Muscle layer of colon (tissue), 2 donors: ENCODE measurements around the gene PLB1.
"Not testable (repeated sequence)": the region's sequence is repeated elsewhere in the genome, so short reads cannot be mapped to it uniquely, and the experiment has no call there.

ENCODE experiments used
- H3K27ac ChIP-seq: one replicate; pipeline ENCODE4 v1.7.0; 2013; ENCODE audit warnings: low read depth, mild to moderate bottlenecking, low read length, moderate library complexity
- H3K27me3 ChIP-seq, 2 donors: one replicate each; pipeline ENCODE4 v1.7.0; 2013; ENCODE audit warnings: low read length in 2 of 2, mild to moderate bottlenecking in 2 of 2; ENCODE audit not compliant: insufficient read depth in 2 of 2, control insufficient read depth in 1 of 2
- H3K36me3 ChIP-seq: one replicate; pipeline ENCODE4 v1.7.0; 2013; ENCODE audit warnings: mild to moderate bottlenecking, low read length; ENCODE audit not compliant: insufficient read depth
- H3K4me1 ChIP-seq: one replicate; pipeline ENCODE4 v1.7.0; 2013; ENCODE audit warnings: mild to moderate bottlenecking, low read length; ENCODE audit not compliant: insufficient read depth
- H3K4me3 ChIP-seq, 2 donors: one replicate each; pipeline ENCODE4 v1.7.0; 2013; ENCODE audit warnings: low read length in 2 of 2, low read depth in 1 of 2, mild to moderate bottlenecking in 1 of 2, moderate library complexity in 1 of 2
- H3K9ac ChIP-seq: one replicate; pipeline ENCODE4 v1.7.0; 2013; ENCODE audit warnings: low read length
- H3K9me3 ChIP-seq: one replicate; pipeline ENCODE4 v1.7.0; 2013; ENCODE audit warnings: mild to moderate bottlenecking, low read length
- donor health status: abdominal sarcoma.
- donor health status: Adenocarcinoma of cecum.

The PLB1 gene

DNA sequence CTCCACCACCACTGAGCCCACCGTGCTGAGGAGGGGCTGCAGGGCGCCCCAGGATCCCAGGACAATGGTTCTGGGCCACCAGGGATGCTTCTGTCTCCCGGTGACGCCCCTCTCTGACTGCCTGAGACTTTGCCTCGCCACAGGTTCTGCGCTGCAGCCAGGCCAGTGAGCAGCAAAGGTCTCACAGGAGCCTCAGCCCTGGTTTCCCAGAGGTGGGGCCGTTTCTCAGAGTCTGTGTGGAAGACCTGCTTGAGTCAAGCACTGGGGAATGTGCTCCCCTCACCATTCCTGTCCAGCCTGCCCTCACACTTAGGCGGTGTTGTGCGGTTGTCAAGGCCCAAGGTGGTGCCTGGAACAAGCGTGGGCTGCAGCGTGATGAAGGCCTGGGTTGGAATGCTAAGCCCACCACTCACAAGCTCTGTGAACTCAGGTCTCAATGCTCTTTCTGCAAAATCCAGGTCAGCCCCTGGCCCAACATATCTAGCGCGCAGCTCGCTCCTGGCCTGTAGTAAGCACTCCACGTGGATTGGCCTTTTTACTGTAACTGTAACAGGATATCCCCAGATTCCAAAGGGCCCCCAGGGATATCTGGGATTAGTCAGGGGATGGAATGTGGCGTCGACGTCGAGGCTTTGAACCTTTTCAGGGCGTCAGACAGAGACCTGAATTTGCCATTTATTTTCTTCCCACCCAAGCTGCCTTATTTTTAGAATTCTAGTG, 47.6 kb downstream of the PLB1 start:
- Histone ChIP-seq H3K4me3 (no peak overlapping the region), H3K9ac (no peak overlapping the region), H3K27me3 (no peaks in the 10 kb centered on the region), H3K9me3 (no peaks in the 10 kb centered on the region), H3K4me1 (no peaks in the 10 kb centered on the region), H3K36me3 (no peaks in the 10 kb centered on the region), H3K27ac (no peak overlapping the region)

GRCh38 chr2:28544036-28544346, 48.1 kb downstream of the PLB1 start:
- H3K4me3 ChIP-seq: no peak overlapping the region
- no peaks in the 10 kb centered on the region for H3K27me3 ChIP-seq
- H3K9ac ChIP-seq: no peak overlapping the region
- no peak overlapping the region for H3K27ac ChIP-seq
- H3K9me3 ChIP-seq: no peaks in the 10 kb centered on the region
- H3K36me3 ChIP-seq: no peaks in the 10 kb centered on the region
- no peaks in the 10 kb centered on the region for H3K4me1 ChIP-seq

GRCh38 chr2:28544405-28544921, 48.6 kb downstream of the PLB1 start:
- Histone ChIP-seq H3K4me1 (no peaks in the 10 kb centered on the region), H3K36me3 (no peaks in the 10 kb centered on the region), H3K4me3 (no peak overlapping the region), H3K27ac (no peak overlapping the region), H3K9me3 (no peaks in the 10 kb centered on the region), H3K9ac (no peak overlapping the region), H3K27me3 (no peaks in the 10 kb centered on the region)

DNA sequence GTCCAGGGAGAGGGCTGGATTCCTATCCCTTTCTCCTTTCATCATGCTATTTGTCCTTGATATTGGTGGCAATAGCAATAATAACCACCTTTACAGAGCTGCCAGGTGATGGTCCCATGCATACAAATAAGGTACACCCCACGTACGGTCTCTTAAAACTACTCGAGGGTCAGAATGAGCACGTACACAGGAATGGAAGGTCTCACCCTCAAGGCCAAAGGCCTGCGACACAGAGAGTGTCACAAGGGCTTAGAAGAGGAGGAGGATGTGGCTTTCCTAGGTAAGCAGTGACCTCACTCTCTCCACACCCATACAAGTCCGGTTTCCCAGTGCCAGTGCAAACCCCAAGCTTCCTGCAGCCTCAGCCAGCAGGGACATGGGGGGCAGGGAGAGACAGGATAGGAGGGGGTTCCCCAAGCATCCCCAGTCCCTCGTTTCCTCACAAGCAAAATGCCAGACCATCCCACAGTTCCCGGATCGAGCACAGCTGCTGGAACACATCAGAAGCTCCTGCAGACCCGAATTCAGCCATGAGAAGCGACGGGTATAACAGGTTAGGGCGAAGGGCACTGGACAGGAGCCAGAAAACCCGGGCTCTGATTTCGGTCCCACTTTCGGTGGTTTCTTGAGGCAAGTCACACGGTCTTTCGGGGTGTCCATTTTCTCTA, 49.2 kb downstream of the PLB1 start:
- no peak overlapping the region for H3K4me3 ChIP-seq
- H3K27ac ChIP-seq: no peak overlapping the region
- H3K27me3 ChIP-seq: no peaks in the 10 kb centered on the region
- no peak overlapping the region for H3K9ac ChIP-seq
- H3K9me3 ChIP-seq: no peaks in the 10 kb centered on the region
- no peaks in the 10 kb centered on the region for H3K36me3 ChIP-seq
- H3K4me1 ChIP-seq: no peaks in the 10 kb centered on the region

DNA sequence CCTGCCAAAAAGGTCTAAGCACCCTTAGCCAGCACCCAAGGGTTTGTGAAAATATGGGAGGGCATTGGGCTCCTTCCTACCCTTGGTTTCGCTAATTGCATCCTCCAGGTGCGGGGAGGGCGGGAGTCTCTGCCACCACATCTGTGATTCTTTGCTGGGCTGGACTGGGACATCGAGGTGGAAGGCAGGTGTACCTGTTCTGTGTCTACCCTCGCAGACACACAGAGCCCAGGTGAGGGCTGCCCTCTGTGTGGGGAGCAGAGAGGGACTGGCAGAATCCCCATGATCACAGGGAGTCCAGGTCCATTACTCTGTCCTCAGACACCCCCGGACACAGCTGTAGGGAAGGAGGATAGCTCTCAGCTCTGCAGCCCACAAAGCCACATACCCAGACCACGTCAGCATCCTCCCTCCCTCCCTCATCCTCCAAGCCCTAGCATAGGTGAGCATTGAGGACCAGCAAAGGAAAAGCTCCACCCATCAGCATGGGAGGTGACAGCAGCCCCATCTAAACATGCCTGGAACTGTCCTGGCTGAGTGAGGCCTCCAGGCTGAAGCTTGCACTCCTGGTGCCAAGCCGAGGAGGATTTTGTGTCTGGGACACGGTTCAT, 49.8 kb downstream of the PLB1 start:
- H3K36me3 ChIP-seq: no peaks in the 10 kb centered on the region
- H3K9me3 ChIP-seq: no peaks in the 10 kb centered on the region
- no peak overlapping the region for H3K27ac ChIP-seq
- H3K4me1 ChIP-seq: no peaks in the 10 kb centered on the region
- no peaks in the 10 kb centered on the region for H3K27me3 ChIP-seq
- no peak overlapping the region for H3K9ac ChIP-seq
- H3K4me3 ChIP-seq: no peak overlapping the region

GRCh38 chr2:28546242-28546641, 50.4 kb downstream of the PLB1 start:
- Histone ChIP-seq H3K4me1 (no peaks in the 10 kb centered on the region), H3K4me3 (no peak overlapping the region), H3K9ac (no peak overlapping the region), H3K27me3 (no peaks in the 10 kb centered on the region), H3K9me3 (no peaks in the 10 kb centered on the region), H3K27ac (no peak overlapping the region), H3K36me3 (no peaks in the 10 kb centered on the region)

DNA sequence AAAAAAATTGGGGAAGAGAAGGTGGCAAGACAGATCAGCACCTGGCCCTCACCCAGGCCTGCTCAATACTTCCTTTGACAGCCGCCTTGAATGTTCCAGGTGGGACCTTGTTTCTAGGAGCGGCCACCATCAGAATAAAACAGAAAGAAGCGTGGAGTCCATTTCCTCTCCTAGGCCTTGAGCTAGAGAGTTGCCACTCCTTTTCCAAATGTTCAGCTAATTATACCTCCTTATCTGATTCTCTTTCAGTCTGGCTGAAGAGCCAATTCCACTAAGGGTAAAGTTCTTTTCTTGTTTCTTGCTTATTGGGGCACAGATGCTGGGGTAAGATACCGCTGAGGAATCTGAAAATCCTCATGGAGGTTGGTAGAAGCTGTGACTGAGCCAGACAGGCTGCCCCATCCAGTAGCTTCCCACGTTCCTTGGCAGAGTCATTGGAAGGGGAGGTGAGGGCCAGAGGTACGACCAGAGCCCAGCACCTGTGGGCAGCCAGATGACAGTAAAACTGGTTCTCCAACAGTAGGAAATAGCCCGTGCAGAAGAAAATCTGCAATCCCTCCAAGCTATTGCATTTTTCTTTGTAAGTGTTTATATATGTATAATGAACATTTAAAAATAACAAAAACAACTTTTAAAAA, 51.5 kb downstream of the PLB1 start:
- no peaks in the 10 kb centered on the region for H3K36me3 ChIP-seq
- H3K27me3 ChIP-seq: no peaks in the 10 kb centered on the region
- no peaks in the 10 kb centered on the region for H3K9me3 ChIP-seq
- no peak overlapping the region for H3K27ac ChIP-seq
- H3K9ac ChIP-seq: no peak overlapping the region
- no peak overlapping the region for H3K4me3 ChIP-seq
- H3K4me1 ChIP-seq: no peaks in the 10 kb centered on the region

GRCh38 chr2:28547906-28548600, 52.2 kb downstream of the PLB1 start:
- Histone ChIP-seq H3K4me1 (no peaks in the 10 kb centered on the region), H3K27me3 (no peaks in the 10 kb centered on the region), H3K9ac (no peak overlapping the region), H3K4me3 (no peak overlapping the region), H3K36me3 (no peaks in the 10 kb centered on the region), H3K9me3 (no peaks in the 10 kb centered on the region), H3K27ac (no peak overlapping the region)

GRCh38 chr2:28550345-28550744, 54.5 kb downstream of the PLB1 start:
- not testable (repeated sequence) for H3K9me3 ChIP-seq, H3K9ac ChIP-seq, H3K27ac ChIP-seq, H3K36me3 ChIP-seq, H3K4me1 ChIP-seq, H3K4me3 ChIP-seq, H3K27me3 ChIP-seq

GRCh38 chr2:28552045-28552823, 56.4 kb downstream of the PLB1 start:
- no peak overlapping the region for H3K27ac ChIP-seq
- H3K27me3 ChIP-seq: no peaks in the 10 kb centered on the region
- no peak overlapping the region for H3K9ac ChIP-seq
- H3K36me3 ChIP-seq: no peaks in the 10 kb centered on the region
- no peaks in the 10 kb centered on the region for H3K4me1 ChIP-seq
- H3K4me3 ChIP-seq: no peak overlapping the region
- no peaks in the 10 kb centered on the region for H3K9me3 ChIP-seq
